Trophoblast cell (in vitro differentiated cells and primary cell): ENCODE results near the gene AFDN.

Source experiments
- DNase-seq, 2 donors: peaks; one replicate each; pipeline ENCODE4 v3.0.0-alpha.2; 2016
- H2AFZ ChIP-seq: 2 replicates; pipeline ENCODE4 v1.6.1; 2013; ENCODE audit warnings: low read length, moderate library complexity, mild to moderate bottlenecking; ENCODE audit not compliant: insufficient read depth, poor library complexity
- H2AK5ac ChIP-seq: 2 replicates; pipeline ENCODE4 v1.6.1; 2013; ENCODE audit warnings: mild to moderate bottlenecking, low read length
- H2BK120ac ChIP-seq: 2 replicates; pipeline ENCODE4 v1.6.1; 2013; ENCODE audit warnings: low read length, mild to moderate bottlenecking, moderate library complexity; ENCODE audit not compliant: insufficient read depth, poor library complexity
- H2BK12ac ChIP-seq: 2 replicates; pipeline ENCODE4 v1.6.1; 2013; ENCODE audit warnings: mild to moderate bottlenecking, low read length, moderate library complexity
- H2BK5ac ChIP-seq: 2 replicates; pipeline ENCODE4 v1.6.1; 2013; ENCODE audit warnings: low read length, low read depth, moderate library complexity, mild to moderate bottlenecking; ENCODE audit not compliant: poor library complexity
- H3K14ac ChIP-seq: 2 replicates; pipeline ENCODE4 v1.6.1; 2013; ENCODE audit warnings: mild to moderate bottlenecking, low read length
- H3K18ac ChIP-seq: 2 replicates; pipeline ENCODE4 v1.6.1; 2013; ENCODE audit warnings: mild to moderate bottlenecking, low read length
- H3K23ac ChIP-seq: 2 replicates; pipeline ENCODE4 v1.6.1; 2013; ENCODE audit warnings: low read length
- H3K27ac ChIP-seq: 2 replicates; pipeline ENCODE4 v1.5.1; 2013; ENCODE audit warnings: low read depth, mild to moderate bottlenecking, inconsistent platforms, low read length, moderate library complexity
- H3K27me3 ChIP-seq: 2 replicates; pipeline ENCODE4 v1.6.1; 2013; ENCODE audit warnings: inconsistent platforms, mild to moderate bottlenecking, low read length, moderate library complexity; ENCODE audit not compliant: insufficient read depth
- H3K36me3 ChIP-seq, 2 experiments: 1 replicate in 1 of 2; 2 replicates in 1 of 2; pipeline ENCODE4 v1.6.1; 2013; ENCODE audit warnings: low read length in 2 of 2, mild to moderate bottlenecking in 2 of 2, moderate library complexity in 1 of 2; ENCODE audit not compliant: insufficient read depth in 2 of 2, control insufficient read depth in 1 of 2
- H3K4ac ChIP-seq: 2 replicates; pipeline ENCODE4 v1.6.1; 2013; ENCODE audit warnings: low read depth, mild to moderate bottlenecking, low read length, moderate library complexity
- H3K4me1 ChIP-seq, 2 experiments: 1 replicate in 1 of 2; 2 replicates in 1 of 2; pipeline ENCODE4 v1.6.1; 2013; ENCODE audit warnings: low read length in 2 of 2, mild to moderate bottlenecking in 2 of 2, moderate library complexity in 1 of 2; ENCODE audit not compliant: insufficient read depth in 2 of 2, control insufficient read depth in 1 of 2
- H3K4me2 ChIP-seq: 2 replicates; pipeline ENCODE4 v1.6.1; 2013; ENCODE audit warnings: inconsistent platforms, mild to moderate bottlenecking, low read length, moderate library complexity
- H3K4me3 ChIP-seq: 2 replicates; pipeline ENCODE4 v1.5.1; 2013; ENCODE audit warnings: mild to moderate bottlenecking, low read depth, low read length, inconsistent platforms
- H3K79me1 ChIP-seq: one replicate; pipeline ENCODE4 v1.6.1; 2013; ENCODE audit warnings: low read length
- H3K79me2 ChIP-seq: 2 replicates; pipeline ENCODE4 v1.6.1; 2013; ENCODE audit warnings: low read length, mild to moderate bottlenecking; ENCODE audit not compliant: control insufficient read depth, insufficient read depth, poor library complexity
- H3K9ac ChIP-seq: 2 replicates; pipeline ENCODE4 v1.6.1; 2013; ENCODE audit warnings: mild to moderate bottlenecking, low read length
- H3K9me3 ChIP-seq: 2 replicates; pipeline ENCODE4 v1.6.1; 2013; ENCODE audit warnings: low read depth, mild to moderate bottlenecking, control low read depth, inconsistent platforms, low read length; ENCODE audit not compliant: insufficient read depth
- H4K12ac ChIP-seq: 2 replicates; pipeline ENCODE4 v1.6.1; 2013; ENCODE audit warnings: low read depth, mild to moderate bottlenecking, low read length, moderate library complexity
- H4K8ac ChIP-seq: 2 replicates; pipeline ENCODE4 v1.6.1; 2013; ENCODE audit warnings: low read depth, mild to moderate bottlenecking, low read length, moderate library complexity
- H4K91ac ChIP-seq: one replicate; pipeline ENCODE4 v1.6.1; 2013; ENCODE audit warnings: low read depth, mild to moderate bottlenecking, low read length, moderate library complexity
- WGBS: extraction: QIAGEN DNeasy Blood & Tissue Kit; methylation state at CpG from one replicate; pipeline ENCODE4 v1.1.7; 2013; ENCODE audit warnings: missing lambda C conversion rate; ENCODE audit not compliant: insufficient read length, insufficient coverage; ENCODE audit errors: extremely low coverage; 5-methylcytosine and 5-hydroxymethylcytosine counted together

The AFDN gene

DNA sequence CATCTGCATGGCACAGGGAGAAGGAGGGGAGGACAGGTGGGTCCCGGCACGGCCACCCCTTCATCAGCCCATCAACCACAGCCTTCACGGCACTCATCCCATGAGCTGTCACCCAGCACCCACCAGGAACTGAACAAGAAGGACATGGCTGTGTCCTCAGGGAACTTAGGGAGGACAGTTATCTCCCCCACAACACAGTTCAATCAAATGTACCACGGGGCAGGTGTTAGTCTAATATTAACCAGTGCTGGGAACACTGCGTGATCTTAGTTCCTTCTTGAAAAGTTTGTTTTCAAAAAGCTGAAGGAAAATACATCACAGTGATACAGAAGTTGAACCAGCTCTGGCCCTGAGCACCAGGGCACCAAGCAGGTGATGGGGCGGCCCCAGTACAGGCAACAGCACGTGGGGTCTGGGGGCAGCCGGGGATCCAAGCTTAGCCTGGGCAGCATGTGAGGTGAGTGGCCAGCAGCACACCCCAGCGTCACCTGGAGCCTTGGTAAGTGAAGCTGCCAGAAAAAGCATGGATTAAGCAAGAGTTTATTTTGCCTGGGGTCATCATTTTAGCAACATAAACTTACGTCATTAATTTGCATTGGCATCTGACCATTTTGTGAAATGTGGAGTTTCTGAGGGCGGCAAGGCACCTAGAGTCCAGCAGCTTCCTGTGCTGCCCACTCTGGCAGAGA lies 35.5 kb upstream of the AFDN start:
- no peak overlapping the region for H2AFZ ChIP-seq
- H3K4me1 ChIP-seq = peaks cover 0 to 15% of the 10 kb centered on the region in 2 experiments
- no peak overlapping the region for H3K18ac ChIP-seq
- WGBS = no CpG with 5 or more reads among the region's 11 CpGs
- H2BK120ac ChIP-seq = no peak overlapping the region
- H2AK5ac ChIP-seq = no peak overlapping the region
- H3K9me3 ChIP-seq = no peaks in the 10 kb centered on the region
- H3K4me3 ChIP-seq = no peak overlapping the region
- H4K8ac ChIP-seq = no peak overlapping the region
- no peaks in the 10 kb centered on the region for H3K36me3 ChIP-seq
- H3K79me1 ChIP-seq = no peaks in the 10 kb centered on the region
- no peak overlapping the region for H3K27ac ChIP-seq
- no peak overlapping the region for H4K12ac ChIP-seq
- no peaks in the 10 kb centered on the region for H3K27me3 ChIP-seq
- H3K4ac ChIP-seq = no peak overlapping the region
- H2BK12ac ChIP-seq = no peak overlapping the region
- H4K91ac ChIP-seq = no peak overlapping the region
- peak; percentile 23 to 85 for DNase-seq
- H2BK5ac ChIP-seq = no peak overlapping the region
- H3K9ac ChIP-seq = no peak overlapping the region
- no peak overlapping the region for H3K4me2 ChIP-seq
- no peak overlapping the region for H3K23ac ChIP-seq
- no peak overlapping the region for H3K14ac ChIP-seq
- H3K79me2 ChIP-seq = no peaks in the 10 kb centered on the region

DNA sequence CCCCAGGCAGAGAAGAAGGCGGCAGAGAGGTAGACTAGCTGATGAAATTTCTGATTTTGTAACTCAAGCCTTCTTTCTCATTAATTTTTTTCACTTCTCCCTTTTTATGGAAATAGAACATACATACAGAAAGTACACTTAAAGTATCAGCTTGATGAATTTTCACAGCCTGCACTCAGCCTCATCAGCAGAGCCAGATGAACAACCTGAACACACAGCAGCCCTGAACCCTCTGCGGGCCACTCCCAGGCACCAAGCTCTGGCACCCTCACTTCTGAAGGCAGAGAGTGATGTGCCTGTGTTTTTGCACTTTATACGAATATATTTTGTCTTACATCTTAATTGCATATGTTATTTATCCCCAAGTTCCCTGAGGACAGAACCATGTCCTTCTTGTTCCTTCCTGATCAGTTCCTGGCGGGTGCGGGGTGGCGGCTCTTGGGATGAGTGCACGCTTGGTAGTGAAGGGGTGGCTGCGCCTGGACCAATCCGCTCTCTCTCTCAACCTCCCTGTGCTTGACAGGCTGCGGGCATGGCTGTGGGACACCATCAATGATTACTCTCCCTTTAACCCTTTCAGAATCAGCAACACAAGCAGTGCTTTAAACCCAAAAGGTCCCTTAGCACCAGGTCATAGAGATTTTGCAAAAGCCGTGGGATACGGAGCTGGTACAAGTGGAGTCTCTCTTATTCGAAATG lies 34.8 kb upstream of the AFDN start:
- Histone ChIP-seq H3K4me3 (no peak overlapping the region), H3K9ac (no peak overlapping the region), H3K36me3 (no peaks in the 10 kb centered on the region), H4K91ac (no peak overlapping the region), H3K9me3 (no peaks in the 10 kb centered on the region), H2BK12ac (no peak overlapping the region), H2AK5ac (no peak overlapping the region), H3K23ac (no peak overlapping the region), H3K79me2 (no peaks in the 10 kb centered on the region), H4K8ac (no peak overlapping the region), H3K4ac (no peak overlapping the region), H3K27ac (no peak overlapping the region), H3K18ac (no peak overlapping the region), H2BK120ac (no peak overlapping the region), H2AFZ (no peak overlapping the region), H3K14ac (no peak overlapping the region), H3K27me3 (no peaks in the 10 kb centered on the region), H4K12ac (no peak overlapping the region), H3K4me2 (no peak overlapping the region), H3K79me1 (peaks cover 4% of the 10 kb centered on the region), H3K4me1 (peaks cover under 1 to 15% of the 10 kb centered on the region in 2 experiments), H2BK5ac (no peak overlapping the region)
- DNase-seq = no peak
- no CpG with 5 or more reads among the region's 13 CpGs for WGBS

GRCh38 chr6:167793421-167793820 lies 33.3 kb upstream of the AFDN start:
- Histone ChIP-seq H3K9ac (no peak overlapping the region), H2AK5ac (no peak overlapping the region), H4K91ac (no peak overlapping the region), H2BK120ac (no peak overlapping the region), H3K79me2 (no peaks in the 10 kb centered on the region), H3K36me3 (no peaks in the 10 kb centered on the region), H3K27me3 (no peaks in the 10 kb centered on the region), H3K23ac (no peak overlapping the region), H3K14ac (no peak overlapping the region), H2AFZ (no peak overlapping the region), H3K18ac (no peak overlapping the region), H3K4me2 (no peak overlapping the region), H3K4me3 (no peak overlapping the region), H3K9me3 (no peaks in the 10 kb centered on the region), H4K12ac (no peak overlapping the region), H2BK5ac (no peak overlapping the region), H3K4ac (no peak overlapping the region), H3K27ac (no peak overlapping the region), H3K4me1 (peaks cover 6 to 22% of the 10 kb centered on the region in 2 experiments), H4K8ac (no peak overlapping the region), H3K79me1 (peaks cover 9% of the 10 kb centered on the region), H2BK12ac (no peak overlapping the region)
- DNase-seq = peak; percentile 27 to 56
- no CpG with 5 or more reads among the region's 9 CpGs for WGBS

GRCh38 chr6:167794161-167795157 lies 32.3 kb upstream of the AFDN start:
- H3K4me3 ChIP-seq = no peak overlapping the region
- H2AK5ac ChIP-seq = no peak overlapping the region
- H3K79me1 ChIP-seq = peaks cover 11% of the 10 kb centered on the region
- H3K27me3 ChIP-seq = no peaks in the 10 kb centered on the region
- H2BK12ac ChIP-seq = peak overlapping the region; percentile 43
- no peak overlapping the region for H3K9ac ChIP-seq
- no peak overlapping the region for H4K8ac ChIP-seq
- no peak overlapping the region for H2AFZ ChIP-seq
- H3K4me1 ChIP-seq = peaks cover 10 to 28% of the 10 kb centered on the region in 2 experiments
- H3K79me2 ChIP-seq = no peaks in the 10 kb centered on the region
- WGBS = no CpG with 5 or more reads among the region's 18 CpGs
- no peak overlapping the region for H3K14ac ChIP-seq
- H4K12ac ChIP-seq = no peak overlapping the region
- H2BK120ac ChIP-seq = no peak overlapping the region
- no peak for DNase-seq
- H3K4ac ChIP-seq = no peak overlapping the region
- H3K27ac ChIP-seq = no peak overlapping the region
- no peak overlapping the region for H3K18ac ChIP-seq
- peak overlapping the region; percentile 93 for H4K91ac ChIP-seq
- no peak overlapping the region for H3K4me2 ChIP-seq
- no peak overlapping the region for H2BK5ac ChIP-seq
- H3K23ac ChIP-seq = no peak overlapping the region
- no peaks in the 10 kb centered on the region for H3K36me3 ChIP-seq
- H3K9me3 ChIP-seq = no peaks in the 10 kb centered on the region
